ENCODE results near the gene RPLP1.

Gene RPLP1

GRCh38 chr15:69466733-69467132 lies 14.1 kb downstream of the RPLP1 start:
- no peak for DNase-seq

GRCh38 chr15:69467636-69468035 lies 15.0 kb downstream of the RPLP1 start:
- no peak for DNase-seq

GRCh38 chr15:69468241-69469121 lies 15.9 kb downstream of the RPLP1 start:
- DNase-seq, result peak; percentile 38

- DNase-seq, result no peak
Measured at GRCh38 chr15:69469467-69470201, 17.0 kb downstream of the RPLP1 start.

- no peak for DNase-seq
Measured at GRCh38 chr15:69472046-69472445, 19.4 kb downstream of the RPLP1 start.

- no peak for DNase-seq
Measured at GRCh38 chr15:69472562-69472961, 19.9 kb downstream of the RPLP1 start.

GRCh38 chr15:69474291-69474690 lies 21.7 kb downstream of the RPLP1 start:
- DNase-seq, result no peak

GRCh38 chr15:69474846-69475455 lies 22.3 kb downstream of the RPLP1 start:
- no peak for DNase-seq

- DNase-seq, result peak; percentile 51
Measured at GRCh38 chr15:69475769-69476358, 23.2 kb downstream of the RPLP1 start.

- DNase-seq, result no peak
Measured at GRCh38 chr15:69476704-69477473, 24.3 kb downstream of the RPLP1 start.

- peak; percentile 41 for DNase-seq
Measured at GRCh38 chr15:69478259-69478781, 25.7 kb downstream of the RPLP1 start.

- DNase-seq, result no peak
Measured at GRCh38 chr15:69479081-69479480, 26.5 kb downstream of the RPLP1 start.

- DNase-seq, result no peak
Measured at GRCh38 chr15:69479971-69480370, 27.4 kb downstream of the RPLP1 start.

GRCh38 chr15:69480932-69481331 lies 28.3 kb downstream of the RPLP1 start:
- no peak for DNase-seq

GRCh38 chr15:69482686-69483256 lies 30.2 kb downstream of the RPLP1 start:
- DNase-seq, result no peak

- DNase-seq, result no peak
Measured at GRCh38 chr15:69484837-69485236, 32.2 kb downstream of the RPLP1 start.

GRCh38 chr15:69486481-69487110 lies 34.0 kb downstream of the RPLP1 start:
- no peak for DNase-seq

GRCh38 chr15:69489073-69489571 lies 36.5 kb downstream of the RPLP1 start:
- no peak for DNase-seq

GRCh38 chr15:69490356-69491037 lies 37.9 kb downstream of the RPLP1 start:
- no peak for DNase-seq

GRCh38 chr15:69491038-69491505 lies 38.5 kb downstream of the RPLP1 start:
- no peak for DNase-seq

Measured in right kidney (tissue), 1 donor.